Measurements from ENCODE around the gene MPO.

- TF ChIP-seq REST (IDR thresholded peaks at IDR 0.05; ENCODE audit: borderline replicate concordance) (no peak), REST (CRISPR knock-in tag; IDR thresholded peaks at IDR 0.05; ENCODE audit: low read depth) (no peak), MAFF (IDR thresholded peaks at IDR 0.05; ENCODE audit: low read length) (no peak), FOXJ2 (tag; IDR thresholded peaks at IDR 0.05) (no peak), CTCF (IDR thresholded peaks at IDR 0.05 in 2 of 3, conservative IDR thresholded peaks at IDR 0.05 in 1 of 3; ENCODE audit: insufficient read depth in 2 of 3, low read depth in 1 of 3, low read length in 3 of 3) (peak; percentile 28 to 54 (median 35); a peak in 4 of 6 replicates), SIN3A (IDR thresholded peaks at IDR 0.05; ENCODE audit: borderline replicate concordance in 2 of 2, control insufficient read depth in 1 of 2, low read depth in 2 of 2, low read length in 2 of 2) (no peak), TAF1 (IDR thresholded peaks at IDR 0.05; ENCODE audit: control insufficient read depth, extremely low read depth, insufficient read depth, low read length, severe bottlenecking) (no peak), ZNF398 (CRISPR knock-in tag; IDR thresholded peaks at IDR 0.05) (no peak), ZNF165 (CRISPR knock-in tag; IDR thresholded peaks at IDR 0.05; ENCODE audit: borderline replicate concordance) (no peak), ZBED1 (IDR thresholded peaks at IDR 0.05) (no peak), U2AF2 (optimal IDR thresholded peaks at IDR 0.05; ENCODE audit: low read depth, low read length) (no peak)
These were observed 10.1 kb downstream of the MPO start for GRCh38 chr17:58270476-58271215.
